Stimulated activated CD8-positive, alpha-beta memory T cell treated with anti-CD3 and anti-CD28 coated beads, Interleukin-4, amount 100 ng/mL, for 1 hour (primary cell): ENCODE data around the gene TMEM187.

Experiments used
- DNase-seq, 2 donors: peaks; one replicate each; pipeline ENCODE4 v3.0.0-alpha.2; 2020; ENCODE audit warnings: low read depth in 2 of 2, low spot score in 1 of 2

The TMEM187 gene

DNA sequence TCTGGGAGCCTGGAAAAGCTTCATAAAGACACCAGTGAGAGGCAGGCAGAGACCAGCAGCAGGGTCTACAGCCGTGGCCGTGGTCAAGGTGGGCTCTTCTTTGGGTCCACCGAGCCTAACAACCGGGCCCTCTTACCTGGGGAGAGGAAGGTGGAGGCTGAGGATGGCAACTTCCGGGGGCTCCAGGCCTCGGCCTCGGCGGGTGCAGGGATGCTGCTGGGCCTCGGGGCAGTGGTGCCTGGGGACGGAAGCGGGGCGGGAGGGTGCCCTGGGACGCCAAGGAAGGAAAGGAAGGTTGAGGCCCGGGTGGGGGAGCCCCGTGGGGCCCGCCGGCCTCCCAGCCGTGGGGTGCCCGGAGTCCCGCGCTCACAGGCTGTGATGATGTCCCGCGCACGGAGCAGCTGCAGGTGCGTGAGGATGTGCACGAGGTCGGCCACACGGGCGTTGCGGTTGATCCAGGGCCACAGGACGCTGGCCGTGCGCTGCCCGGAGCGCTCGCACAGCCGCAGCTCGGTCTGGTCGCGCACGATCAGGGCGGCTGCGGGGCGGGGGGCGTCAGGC is 46.6 kb downstream of the TMEM187 start:
- DNase-seq: no peak

DNA sequence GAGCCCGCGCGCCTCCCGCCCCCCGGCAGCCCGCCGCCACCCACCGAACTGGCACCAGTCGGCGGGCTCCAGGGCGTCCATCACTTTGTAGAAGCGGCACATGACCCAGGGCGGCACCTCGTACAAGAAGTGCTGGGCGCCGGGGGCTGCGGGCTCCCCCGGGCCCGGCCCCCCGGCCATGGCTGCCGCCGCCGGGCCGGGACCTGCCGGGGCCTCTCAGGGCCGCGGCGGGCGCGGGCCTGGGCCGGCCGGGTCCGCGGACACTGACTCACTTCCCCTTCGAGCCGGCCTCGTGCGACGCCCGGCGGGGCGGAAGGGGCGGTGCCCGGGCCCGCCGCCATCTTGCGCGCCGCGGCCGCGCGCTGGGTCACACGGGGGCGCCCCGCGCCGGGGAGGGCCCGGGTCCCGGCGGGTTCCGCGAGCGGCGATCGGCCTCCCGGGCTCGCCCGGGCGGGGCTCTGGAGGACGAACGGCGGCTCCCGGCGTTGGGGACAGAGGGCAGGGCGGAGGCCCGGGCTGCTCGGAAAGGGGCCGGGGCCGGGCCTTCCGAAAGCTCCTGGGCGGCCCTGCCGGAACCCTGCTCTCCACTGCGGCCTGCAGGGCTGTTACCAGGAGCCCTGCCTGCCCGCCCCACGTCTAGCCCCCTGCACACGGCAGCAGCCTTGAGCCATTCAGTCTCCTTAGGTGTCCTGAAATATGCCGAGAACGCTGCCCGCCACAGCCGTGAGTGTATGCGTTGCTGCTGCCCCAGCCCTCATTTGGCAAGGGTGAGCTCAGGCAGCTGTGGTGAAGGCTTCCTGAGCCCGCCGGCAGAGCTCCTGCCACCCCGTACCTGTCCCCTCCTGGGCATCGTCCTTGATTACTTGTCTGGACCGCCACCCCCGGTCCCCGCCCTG is 47.3 kb downstream of the TMEM187 start, which contains the start of gene IRAK1:
Gene IRAK1, minus strand, starts transcription at position 270 of the 896 bp plus-strand sequence. Its CDS starts 90 bp downstream, at position 180.
- no peak for DNase-seq

DNA sequence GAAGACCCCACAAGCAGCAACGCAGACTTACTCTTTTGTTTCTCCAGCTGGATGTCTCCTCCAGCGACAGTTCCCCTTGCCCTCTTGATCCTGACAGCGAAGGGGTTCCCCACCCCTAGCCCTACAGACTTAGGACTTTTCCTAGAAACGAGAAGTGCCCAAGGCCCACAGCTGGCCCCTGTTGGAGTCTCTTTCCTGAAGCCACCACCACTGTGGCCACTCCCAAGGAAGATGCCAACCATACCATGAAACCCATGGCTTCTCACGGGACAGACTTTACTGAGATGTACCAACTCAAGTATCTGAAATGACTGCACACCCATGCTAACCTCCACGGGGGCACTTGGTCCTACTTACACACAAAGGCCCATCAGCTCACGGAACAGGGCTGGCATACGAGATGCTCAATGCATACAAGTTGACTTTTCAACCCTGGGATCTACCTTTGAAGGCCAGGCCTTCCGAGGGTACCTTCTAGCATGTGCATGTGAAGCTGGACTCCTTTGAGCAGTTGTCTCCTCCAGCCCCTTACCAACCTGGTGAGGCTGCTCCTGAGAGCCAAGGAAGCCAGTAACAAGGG is 48.1 kb downstream of the TMEM187 start:
- no peak for DNase-seq

DNA sequence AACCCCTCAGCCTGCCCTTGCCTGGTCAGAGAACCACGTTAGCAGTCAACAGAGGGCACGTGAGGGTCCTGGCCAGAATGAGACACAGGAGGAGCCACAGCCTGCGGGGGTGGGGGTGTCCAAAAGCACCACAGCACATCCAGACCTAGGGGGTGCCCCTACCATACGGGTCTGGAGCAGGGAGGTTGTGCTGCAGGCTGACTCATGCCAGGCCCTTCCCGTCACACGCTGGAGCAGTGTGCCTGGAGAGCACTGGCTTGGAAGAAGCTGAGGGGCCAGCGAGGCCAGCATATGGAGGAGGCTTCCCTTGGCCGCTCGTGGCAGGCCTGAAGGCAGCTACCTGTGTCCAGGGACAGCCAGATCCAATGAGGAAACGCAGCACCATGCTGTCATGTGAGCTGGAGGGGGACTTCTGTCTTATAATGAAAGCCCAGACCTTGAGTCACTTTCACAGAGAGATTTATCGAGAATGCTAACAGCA is 48.6 kb downstream of the TMEM187 start:
- no peak for DNase-seq

DNA sequence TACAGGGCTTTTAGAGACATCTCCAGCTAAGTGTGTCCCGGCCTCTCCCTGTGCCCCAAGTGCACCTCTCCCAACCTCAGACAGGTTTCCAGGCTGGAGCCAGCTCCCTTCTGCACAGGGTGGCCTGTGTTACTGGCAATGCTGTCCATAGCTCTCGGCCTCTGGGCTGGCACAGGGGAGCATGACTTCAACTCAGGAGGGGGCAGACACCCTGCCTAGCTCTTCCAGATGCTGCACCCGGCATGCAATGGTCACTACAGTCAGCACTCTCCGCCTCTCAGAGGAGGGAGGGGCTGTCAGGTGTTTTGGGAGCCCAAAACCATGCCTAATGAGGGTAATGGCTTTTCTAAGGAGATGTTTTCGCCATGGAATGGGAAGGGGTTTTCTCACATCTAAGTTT is 49.6 kb downstream of the TMEM187 start:
- no peak for DNase-seq

DNA sequence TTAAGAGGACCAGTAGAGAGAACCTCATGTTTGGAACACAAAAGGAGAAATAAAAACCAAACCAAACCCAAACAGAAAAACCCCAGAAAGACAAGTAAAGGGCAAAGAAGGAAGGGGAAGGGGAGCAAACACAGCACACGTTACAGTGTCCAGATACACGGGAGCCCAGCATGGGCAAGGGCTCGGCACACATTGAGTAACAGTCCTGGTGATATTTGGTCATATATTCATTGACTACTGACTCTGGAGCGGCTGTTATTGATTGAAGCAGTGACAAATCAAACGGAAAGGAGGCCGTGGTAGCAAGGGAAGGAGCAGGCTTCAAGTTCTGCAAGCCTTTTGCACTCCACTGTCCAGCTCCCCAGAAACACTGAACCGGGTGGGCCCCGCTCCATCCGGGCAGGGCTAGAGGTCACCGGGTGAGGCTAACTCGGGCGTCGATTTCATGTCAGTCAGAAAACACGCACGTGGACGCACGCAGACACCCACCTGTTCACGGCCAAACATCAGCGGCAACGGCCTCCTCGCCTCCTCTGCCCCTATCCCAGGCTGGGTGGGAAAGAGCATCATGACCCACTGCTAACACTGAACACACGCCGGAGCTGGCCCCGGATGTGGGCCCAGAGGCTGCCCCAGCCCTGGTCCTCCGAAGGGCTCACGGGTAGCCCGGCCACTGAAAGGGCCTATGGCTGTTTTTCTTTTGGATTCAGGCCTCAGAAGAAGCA is 50.9 kb downstream of the TMEM187 start:
- DNase-seq: no peak

DNA sequence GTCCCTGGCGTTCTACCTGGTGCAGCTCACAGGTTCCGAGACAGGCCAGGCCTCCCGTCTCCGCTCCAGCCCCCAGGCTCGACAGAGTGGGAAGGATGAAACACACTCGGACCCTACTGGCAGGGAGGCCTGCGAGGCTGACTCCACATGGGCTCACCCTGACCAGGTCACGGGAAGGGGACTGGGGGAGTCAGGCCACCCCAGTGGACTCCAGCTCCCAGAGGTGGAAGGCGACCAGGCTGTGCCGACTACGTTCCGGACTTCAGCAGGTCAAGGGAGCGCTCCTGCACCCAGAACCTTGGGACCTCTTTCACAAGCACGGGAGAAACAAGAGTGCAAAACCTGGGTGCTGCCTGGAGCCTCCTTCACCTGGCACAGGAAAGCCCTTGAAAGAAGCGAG is 51.7 kb downstream of the TMEM187 start:
- DNase-seq: no peak

DNA sequence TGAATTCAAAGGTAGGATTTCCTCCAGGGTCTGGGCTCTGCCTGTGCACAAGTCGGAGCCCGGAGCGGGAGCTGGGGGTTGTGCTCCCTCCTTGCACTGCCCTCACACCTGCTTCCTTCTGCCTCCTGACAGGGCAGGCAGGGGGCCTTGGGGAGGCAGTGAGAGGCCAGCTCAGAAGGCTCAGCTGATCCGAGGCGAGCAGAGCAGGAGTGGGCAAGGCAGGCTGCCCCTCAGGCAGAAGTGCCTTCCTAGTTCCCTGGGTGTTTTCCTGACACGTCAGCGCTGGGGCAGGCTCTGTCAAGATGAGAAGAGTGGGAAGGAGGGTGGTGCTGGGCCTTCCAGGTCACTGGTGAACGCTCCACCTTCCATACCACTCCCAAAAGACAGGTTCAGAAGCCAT is 52.7 kb downstream of the TMEM187 start:
- DNase-seq: no peak

DNA sequence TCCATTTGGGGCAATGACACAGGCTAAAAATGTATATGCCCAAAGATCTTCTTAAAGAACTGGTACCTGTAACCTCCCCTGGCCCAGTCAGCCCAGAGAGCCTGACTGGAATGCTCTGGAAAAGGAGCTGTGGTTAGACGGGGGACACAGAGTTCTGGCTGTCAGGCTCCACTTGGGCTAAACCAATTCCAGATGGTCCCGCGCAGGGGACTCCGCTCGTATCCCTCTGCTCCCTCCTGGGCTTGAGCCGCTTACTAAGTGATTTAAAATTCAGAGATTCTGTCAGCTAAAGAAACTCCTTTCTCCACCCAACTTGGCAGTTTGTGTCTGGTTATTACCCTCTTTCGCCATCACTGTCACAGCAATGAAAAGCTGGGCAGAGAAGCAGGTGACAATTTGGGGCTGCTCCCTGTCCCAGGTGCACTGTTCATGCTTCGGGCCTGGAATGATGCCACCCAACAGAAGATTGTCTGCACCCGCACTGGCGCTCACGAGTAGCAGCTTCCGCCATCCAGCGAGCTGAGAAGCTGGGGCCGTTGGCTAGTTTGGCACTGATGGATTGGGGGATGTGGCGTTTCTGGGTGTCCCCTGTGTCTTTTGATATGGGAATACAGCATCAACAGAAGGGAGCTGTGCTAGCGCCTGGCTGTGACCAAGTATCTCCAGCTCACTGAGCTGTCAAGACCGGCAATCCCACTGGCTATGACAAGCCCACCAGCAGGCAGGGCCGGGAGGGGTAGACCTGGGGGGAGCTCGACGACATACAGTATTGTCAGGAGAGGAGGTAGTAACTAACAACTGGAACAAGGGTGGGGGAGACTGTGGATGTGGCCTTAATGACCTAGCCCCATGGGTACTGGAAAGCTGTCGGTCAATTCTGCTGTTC is 53.8 kb downstream of the TMEM187 start:
- no peak for DNase-seq

DNA sequence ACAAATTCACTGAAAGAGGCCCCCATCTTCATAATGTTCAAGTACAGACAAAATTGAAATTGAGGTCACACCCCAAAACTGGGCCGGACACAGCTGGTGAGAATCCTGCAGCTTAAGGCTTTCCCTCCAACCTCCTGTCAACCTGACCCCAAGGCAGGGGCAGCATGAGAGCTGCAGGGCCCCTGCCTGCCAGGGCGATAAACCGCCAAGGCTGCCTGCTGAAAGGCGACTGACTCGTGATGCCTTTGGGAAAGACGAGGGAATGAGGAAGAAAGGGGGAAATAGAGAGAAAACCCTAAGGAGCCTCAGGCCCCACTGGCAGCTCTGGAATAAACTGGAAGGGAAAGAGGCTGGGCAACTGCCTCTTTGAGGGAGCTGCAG is 54.5 kb downstream of the TMEM187 start:
- no peak for DNase-seq

DNA sequence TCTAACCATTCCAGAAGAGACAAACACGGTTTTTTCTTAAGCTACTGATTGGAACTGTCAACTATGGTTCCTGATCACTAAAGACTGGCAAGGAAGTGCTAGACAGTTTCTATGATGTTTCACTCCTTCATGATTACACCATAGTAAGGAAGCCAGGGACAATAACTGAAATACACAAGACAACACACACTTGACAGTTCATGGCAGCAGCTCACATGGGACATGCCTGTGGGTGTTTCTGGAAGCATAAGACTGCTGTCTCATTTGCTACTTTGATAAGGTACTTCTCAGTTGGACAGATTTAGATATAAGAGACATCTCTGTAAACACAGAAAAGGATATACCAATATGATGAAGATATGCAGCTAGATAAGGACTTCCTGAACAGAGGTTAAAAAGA is 55.4 kb downstream of the TMEM187 start:
- DNase-seq: no peak

DNA sequence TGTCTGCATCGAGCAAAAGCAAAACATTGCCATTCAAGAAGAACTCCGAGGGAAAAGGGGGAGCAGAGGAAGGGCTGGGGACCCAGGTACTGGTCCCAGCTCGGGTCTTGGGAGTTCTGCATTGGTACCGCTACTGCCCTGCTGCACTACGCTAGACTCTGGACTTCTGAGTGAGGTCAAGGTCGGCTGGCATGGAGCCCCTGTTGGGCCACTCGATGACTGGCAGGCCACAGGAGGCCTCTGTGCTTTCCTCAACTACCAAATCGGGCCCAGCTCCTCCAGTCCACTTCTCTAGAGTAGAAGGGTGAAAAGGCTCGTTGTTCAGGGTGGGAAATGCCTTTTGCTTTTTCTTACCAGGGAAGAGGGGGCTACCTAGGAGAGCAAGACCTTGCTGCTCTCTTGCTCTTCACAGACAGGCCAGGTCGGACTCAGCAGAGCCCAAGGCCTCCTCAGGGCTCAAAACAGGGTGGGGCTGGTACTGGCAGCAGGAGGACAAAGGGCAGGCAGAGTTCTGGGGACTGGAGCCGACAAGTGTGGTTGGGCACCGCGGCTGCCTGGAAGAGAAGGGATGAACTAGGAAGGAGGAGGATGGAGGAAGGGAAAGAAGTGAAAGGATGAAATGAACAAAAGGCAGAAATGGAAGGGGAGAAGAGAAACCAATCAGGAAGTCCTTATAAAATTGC is 56.1 kb downstream of the TMEM187 start:
- DNase-seq: no peak

DNA sequence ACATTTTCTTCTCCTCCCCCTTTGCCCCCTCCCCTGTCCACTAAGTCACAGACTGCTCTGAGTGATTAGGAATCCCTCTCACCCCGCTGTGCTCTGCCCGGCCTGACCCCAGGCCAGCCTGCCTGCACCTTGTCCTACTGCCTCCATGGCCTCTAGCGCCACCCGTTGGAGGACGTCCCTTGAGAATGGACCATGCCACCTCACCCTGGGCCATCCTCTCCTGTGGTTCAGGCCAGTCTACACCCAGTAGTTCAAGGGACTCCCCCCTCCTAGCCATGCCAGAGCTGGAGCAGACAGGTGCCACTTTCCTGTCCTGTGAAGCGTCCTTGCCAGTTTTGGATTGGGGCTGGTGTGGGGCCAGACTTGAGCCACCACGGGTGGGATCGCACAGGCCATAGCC is 56.9 kb downstream of the TMEM187 start:
- no peak for DNase-seq

DNA sequence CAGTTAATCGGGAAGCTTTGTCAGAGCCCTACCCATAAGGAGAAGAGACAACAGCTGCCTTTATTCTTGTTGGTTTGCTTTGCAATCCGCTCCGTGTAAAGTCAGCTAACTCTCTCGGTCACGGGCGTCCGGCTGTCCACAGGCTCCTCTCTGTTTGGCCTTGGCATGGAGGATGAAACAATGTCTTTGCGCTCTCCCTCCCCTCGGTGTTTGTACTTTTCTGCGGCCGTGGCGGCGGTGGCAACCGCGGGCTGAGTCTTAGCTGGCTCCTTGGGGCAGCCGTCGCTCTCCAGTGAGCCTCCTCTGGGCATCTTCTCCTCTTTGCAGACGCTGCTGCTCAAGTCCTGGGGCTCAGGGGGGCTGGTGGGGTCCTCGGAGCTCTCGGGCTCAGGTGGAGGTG is 57.7 kb downstream of the TMEM187 start:
- no peak for DNase-seq

DNA sequence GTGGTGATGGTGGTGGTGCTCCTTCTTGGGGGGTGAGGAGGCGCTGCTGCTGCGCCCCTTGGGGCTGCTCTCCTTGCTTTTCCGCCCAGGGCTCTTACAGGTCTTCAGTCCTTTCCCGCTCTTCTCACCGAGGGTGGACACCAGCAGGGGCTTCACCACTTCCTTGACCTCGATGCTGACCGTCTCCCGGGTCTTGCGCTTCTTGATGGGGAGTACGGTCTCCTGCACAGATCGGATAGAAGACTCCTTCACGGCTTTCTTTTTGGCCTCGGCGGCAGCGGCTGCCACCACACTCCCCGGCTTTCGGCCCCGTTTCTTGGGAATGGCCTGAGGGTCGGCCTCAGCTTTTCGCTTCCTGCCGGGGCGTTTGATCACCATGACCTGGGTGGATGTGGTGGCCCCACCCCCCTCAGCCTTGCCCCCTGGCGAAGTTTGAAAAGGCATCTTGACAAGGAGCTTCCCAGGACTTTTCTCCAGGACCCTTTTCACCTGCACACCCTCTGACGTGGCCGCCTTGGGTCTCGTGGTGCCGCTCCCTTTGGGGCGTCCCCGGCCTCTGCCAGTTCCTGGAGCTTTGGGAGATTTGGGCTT is 58.3 kb downstream of the TMEM187 start:
- no peak for DNase-seq

DNA sequence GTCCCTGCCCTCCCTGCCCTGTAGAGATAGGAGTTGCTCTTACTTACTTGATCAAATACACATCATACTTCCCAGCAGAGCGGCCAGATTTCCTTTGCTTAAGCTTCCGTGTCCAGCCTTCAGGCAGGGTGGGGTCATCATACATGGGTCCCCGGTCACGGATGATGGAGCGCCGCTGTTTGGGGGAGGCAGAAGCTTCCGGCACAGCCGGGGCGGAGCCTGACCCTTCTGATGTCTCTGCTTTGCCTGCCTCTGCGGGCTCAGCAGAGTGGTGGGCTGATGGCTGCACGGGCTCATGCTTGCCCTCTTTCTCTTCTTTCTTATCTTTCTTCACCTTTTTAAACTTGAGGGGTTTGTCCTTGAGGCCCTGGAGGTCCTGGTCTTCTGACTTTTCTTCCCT is 59.6 kb downstream of the TMEM187 start:
- no peak for DNase-seq

DNA sequence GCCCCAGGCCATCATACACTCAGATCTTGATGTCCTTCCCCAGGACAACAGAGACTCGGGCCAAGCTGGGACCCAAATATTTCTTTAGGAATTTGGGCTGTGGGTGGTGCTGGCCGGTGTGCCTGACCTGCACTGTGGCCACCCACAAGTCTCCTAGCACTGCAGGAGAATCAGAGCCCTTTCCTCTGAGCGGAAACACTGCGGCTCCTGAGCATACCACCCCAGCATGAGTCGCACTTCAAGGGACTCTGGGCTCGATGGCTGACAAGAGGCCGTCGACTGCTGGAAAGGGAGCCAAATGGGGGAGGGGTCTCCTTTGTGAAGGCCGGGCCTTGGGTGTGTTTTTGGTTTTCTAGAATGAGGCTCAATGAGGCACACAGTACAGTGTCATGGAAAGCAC is 60.1 kb downstream of the TMEM187 start:
- DNase-seq: no peak
